GM21528 (cell line): Measurements from ENCODE around the gene NUP210L.

ENCODE experiments used
- ATAC-seq: cut with Tn5 transposase; IDR thresholded peaks from one replicate; pipeline ENCODE4 v1.9.1; 2021; ENCODE audit warnings: mild to moderate bottlenecking, moderate library complexity; ENCODE audit not compliant: unreplicated experiment, low FRiP score

NUP210L gene

DNA sequence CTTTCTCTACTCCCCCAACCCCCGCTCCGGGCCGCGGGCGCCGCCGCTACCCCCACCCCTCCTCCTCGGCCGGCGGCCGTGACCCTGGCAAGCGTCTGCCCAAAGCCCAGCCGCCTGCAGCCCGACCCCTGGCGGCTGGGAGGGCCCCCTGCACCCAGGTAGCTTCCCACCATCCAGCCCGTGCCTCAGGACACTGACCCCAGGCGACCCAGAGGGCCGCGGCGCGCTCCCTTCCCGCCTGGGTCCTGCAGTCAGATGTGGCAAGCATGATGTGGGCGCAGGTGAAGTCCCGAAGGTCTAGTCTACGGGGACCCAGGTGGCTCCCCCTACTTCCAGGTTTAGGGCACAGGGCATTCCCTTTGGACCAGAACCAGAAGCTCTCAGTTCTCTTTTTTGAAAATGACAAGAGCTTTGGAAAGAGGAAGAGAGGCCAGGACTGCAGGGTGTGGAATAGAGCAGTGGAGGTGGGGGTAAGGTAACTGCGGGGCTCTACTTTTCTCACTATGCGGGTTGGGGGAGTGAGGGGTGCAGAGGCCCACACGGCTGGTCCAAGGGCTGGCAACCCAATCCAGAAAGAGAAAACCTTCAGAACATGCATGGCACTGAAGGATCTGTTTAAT, 208.1 kb downstream of the NUP210L start, which contains the start of gene DENND4B:
TSS of gene DENND4B (minus strand) at position 97 of the 620 bp plus-strand sequence. CDS start 2,344 bp downstream, outside the sequence.
- peak; percentile 56 for ATAC-seq

DNA sequence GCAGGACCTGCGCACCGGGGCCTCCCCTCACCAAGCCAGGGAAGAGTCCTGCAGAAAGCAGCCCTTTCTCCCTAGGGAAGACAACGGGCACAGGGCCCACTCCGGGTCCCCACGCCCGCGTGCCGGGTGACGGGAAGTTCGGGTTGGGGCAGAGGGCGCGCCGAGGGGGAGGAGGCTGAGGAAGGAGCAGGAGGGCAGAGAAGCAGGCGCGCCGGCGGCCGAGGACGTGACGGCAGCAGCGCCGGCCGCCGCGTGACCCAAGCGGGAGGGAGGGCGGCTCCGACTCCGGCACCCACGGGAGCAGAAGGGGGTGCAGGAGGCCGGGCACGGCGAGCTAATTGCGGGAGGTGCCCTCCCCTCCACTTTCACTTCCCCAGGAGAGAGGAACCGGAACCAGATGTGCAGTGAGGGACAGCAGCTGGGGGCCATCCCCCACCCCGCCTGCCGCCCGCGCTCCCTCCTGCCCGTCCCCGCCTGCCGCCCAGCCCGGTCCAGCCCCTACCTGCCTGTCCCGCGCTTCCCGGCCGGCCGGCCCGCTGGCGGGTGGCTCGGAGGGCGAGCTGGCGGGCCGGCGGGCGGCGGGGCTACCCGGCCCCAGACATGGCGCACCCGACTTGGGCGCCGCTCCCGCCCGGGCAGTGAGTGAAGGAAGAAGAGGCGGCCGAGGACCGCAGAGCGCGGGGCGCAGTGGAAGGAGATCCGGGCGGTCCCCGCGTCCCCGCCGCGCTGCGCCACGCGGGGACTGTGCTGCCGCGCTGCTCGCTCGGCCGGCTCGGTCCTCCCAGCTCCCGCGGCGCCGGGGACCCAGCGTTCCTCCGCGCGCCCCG, 208.9 kb downstream of the NUP210L start:
- peak; percentile 68 for ATAC-seq

DNA sequence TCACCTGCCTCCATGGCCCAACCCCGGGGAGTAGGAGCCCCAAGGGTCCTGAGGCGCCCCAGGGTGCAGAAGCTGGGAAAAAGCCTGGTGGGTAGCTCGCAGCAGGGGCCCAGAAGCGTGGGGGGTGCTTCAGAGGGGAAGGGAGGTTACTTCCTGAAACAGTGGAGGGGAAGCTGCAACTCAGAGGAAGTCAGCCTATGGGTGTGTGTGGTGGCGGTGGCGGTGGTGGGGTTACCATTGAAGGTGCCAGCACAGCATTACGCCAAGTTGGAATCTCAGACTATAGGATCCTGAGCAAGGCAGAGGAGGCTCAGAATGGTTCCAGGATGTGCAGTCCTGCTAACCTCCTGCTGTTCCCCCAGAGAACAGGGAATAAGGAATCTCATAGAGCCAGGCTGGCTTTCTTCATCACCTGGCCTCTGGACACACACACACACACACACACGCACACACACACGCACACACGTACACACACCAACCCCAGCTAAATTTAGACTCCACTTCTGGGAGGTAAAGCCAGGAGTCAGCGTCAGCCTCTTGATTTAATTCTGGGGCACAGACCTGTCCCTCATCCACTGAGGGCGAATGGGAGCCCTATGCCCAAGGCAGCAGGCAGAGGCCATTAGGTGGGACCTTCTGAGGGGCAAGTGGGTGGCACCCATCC, 209.6 kb downstream of the NUP210L start:
- no peak for ATAC-seq

DNA sequence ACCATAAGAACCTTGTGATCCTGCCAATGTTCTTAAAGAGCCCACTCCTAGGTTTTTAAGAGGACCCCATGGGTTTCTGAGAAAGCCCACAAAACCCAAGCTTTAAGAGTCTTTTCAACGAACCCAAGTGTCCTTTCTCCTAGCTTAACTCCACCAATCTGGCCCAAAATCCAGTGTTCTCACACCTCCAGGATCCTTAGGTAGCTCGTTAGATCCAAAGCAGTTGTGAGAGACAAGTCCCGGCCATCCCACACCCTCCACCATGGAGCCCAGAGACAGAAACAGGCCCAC, 210.1 kb downstream of the NUP210L start:
- no peak for ATAC-seq

DNA sequence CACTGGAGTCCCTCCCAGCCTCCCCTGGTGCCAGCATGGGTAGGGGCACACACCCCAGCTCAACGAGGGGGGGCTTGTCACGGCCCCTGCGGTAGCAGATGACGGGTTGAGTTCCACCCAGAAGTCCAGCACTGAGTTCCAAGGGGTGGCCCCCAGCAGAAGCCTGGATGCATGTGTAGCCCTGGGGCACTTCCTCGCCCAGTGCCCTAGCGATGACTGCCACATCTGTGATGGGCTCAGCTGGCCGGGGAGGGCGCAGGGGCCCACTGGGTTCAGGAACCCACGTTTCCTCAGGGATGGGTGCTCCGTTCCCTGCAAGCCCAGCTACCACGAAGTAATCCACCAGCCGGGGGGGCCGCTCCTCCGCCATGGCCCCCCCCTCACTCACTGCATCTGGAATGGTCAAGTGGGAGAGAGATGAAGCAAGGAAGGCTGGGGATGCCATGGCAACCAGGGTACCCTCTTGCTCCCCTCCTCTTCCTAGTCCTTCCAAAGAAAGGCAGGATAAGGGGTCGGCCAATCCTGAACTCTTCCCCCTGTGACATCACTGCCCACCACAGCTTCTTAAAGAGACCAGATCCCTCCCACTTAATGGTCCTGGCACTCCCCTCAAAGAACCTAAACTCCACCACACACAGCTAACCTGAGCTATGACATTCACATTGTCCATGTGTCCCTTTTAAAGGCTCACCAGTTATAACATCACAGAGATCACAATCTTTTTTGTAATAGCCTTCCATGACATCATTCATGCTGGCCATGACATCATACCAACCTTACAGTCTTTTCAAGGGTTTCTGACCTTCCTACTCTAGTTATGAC, 210.7 kb downstream of the NUP210L start:
- no peak for ATAC-seq

DNA sequence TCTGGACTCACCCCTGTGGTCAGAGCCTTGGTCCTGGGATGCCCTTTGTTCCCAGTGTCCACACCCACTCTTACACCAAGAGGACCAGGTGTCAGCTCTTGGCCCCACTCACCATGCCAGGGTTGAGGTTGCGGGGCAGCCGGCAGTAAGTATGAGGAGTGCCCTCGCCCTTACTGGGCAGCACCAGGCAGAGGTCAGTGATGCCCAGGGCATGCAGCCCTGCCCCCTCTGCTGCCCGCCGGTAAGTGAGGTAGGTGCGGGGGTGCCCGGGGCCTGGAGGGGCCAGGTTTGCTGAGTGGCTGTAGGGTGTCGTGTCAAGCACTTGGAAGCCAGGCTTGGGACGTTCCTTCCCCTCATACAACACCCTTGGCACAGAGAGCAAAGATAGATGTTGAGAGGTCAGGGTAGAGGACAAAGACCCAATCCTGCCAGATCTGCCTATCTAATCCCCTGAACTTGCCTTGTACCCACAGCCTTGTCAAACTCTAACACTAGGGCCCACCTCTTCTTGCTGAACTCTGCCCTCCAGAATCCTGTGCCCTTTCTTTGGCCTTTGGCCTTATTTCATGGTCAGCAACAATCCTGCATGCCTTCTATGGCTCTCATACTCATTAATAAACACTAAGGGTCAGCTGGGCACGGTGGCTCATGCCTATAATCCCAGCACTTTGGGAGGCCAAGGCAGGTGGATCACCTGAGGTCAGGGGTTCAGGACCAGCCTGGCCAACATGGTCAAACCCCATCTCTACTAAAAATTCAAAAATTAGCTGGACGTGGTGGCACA, 211.9 kb downstream of the NUP210L start:
- ATAC-seq: no peak
